NCI-H2029 (cell line): ENCODE results near the gene BTBD16.
A peak's percentile ranks its signal among the peaks of the same experiment; 100 is the strongest.

Experiments
- DNase-seq: peaks from one replicate; lab custom pipeline; 2025; lab: John Stamatoyannopoulos, UW

The BTBD16 gene

DNA sequence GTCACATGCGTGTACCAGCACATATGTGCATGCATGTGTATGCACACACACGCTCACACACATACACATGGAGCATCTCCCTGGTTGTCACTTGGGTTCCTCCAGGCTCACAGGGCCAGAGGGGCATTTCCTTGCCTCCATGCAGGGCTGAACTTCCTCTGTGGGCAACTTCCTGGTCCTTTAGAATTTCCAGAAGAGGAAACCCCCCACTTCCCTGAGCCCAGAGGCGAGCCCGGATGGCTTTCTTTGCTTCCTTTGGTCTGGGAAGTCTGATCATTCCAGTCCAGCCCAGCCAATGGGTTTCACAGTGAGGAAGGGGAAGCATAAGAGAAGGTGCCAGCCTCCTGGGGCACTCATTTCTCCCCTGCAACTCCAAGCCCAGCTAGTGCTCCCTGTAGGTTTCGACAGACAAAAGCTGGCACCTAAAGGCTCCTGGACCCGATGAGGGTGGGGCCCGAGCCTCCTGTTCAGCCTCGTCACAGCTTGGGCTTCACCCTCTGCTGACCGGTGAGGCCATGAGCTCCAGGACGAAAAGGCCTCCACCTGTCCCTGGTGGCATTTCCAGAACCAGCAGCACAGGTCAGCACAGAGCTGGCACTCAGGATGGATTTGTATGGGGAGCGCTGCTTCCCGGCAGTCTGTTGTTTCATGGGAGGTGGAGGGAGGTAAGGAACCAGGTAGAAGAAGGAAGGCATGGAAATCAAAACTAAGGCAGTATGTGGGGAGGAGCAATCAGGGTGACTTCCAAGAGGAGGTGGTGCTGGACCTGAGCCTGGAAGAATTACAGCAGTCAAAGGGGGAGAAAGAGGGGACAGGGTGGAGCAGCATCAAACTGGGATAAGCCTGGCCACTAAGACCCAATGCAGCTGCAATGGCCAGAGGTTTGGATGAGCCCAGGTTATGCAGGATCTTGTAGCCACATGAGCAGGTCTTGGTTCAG lies 23.7 kb downstream of the BTBD16 start:
- no peak for DNase-seq

DNA sequence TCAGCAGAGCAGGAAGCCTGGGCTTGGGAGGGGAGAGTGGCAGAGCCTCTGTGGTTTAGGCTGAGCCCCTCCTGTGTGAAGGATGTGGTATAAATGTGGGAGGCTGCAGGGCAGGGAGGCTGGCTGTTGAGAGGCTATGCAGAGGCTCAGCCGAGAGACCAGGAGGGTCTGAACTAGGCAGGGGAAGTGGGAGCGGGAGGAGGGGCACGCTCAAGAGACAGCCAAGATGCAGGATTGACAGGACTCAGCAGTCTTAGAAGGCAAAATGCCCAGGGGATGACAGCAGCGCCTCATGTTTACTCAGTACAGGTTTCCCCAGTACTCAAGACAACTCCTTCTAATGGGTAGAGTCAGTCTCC lies 24.3 kb downstream of the BTBD16 start:
- no peak for DNase-seq

DNA sequence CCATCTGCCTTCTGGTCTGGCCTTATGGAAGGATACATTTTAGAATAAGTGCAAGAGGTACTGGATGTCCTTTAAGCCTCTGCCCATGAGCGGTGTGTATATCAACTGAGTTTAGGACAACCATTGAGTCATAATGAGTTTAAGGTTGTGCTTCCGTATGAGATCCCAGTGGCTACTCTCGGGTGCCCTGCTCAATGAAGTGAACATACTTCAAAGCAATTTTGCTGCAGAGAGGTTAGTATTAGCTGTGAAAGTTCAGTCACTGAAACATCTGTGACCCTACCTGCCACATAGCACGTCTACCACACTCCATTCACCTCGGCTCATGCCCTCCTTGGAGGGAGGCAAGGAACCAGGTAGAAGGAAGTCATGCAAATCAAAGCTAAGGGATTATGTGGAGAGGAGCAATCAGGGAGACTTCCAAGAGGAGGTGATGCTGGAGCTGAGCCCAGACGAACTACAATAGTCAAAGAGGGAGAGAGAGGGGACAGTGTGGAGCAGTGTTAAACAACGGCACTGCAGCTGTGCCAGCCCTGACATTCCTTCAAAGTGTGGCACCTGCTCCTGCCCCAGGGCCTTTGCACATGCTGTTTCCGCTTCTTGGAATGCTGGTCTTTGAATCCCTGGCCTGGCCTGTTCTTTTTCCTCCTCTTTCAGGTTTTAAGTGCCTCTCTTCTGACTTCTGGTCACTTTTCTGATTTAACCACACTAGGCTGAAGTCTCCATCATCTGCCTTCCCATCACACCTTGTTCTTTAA lies 25.4 kb downstream of the BTBD16 start:
- no peak for DNase-seq

DNA sequence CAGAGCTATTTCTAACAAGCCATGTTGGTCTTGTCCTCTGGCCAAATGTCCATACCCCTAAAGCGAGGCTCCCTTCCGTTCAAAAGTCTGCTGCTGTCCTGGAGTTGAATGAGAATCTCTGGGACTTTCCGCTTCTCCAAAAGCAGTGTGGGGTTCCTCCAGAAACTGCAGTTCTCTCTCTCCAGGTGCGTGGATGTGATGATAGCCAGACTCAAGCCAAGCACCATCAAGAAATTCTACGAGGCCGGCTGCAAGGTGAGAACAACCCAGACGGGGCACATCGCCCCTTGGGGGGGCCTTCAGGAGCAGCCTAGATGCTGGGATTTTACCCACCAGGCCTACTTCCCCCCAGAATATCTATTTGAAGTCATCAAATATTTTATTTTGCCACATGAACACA lies 26.5 kb downstream of the BTBD16 start:
- no peak for DNase-seq

DNA sequence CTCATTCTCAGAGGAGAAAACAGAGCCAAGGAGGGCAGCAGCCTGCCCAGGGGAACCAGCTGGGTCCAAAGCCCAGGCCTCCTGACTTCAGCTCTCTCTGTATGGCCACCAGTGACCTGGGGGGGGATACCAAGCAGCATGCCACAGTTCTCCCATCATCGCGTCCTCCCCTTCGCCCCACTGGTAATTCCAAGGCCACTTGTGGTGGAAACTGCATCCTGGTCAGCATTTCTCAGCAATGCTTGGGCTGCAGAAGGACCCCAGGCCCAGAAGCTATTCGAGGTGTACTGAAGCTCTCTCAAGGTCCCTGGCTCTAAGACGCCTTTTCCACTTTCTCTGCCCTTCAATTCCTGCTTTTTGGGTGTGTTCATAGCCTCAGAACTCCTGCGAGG lies 27.1 kb downstream of the BTBD16 start:
- DNase-seq = no peak

DNA sequence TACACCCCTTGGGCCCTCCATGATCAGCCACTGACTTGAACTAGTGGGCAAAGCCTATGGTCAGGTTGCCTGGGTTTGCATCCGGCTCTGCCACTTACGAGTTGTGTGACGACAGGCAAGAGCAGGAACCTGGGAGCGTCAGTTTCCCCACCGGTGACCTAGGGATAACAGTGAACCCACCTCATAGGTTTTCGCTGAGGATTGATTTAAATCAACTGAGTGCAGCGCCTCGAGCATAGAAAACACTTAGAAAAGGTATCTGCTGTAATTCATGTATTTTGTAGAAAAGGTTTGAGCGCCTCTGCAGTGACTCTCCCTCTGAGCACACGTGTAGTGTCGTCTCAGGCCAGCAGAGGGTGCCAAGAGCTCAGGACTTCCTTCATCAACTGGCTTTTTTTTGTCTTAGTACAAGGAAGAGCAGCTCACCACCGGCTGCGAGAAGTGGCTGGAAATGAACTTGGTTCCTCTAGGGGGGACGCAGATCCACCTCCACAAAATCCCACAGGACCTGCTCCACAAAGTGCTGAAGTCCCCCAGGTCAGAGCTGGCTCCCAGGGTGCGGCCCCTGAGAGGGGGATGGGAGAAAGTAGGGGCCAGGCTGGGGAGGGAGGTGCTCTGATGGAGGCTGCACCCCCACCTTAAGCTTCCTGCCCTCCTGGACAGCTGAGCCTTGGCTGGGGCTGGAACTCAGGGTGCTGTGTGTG lies 27.7 kb downstream of the BTBD16 start:
- DNase-seq = peak; percentile 16

DNA sequence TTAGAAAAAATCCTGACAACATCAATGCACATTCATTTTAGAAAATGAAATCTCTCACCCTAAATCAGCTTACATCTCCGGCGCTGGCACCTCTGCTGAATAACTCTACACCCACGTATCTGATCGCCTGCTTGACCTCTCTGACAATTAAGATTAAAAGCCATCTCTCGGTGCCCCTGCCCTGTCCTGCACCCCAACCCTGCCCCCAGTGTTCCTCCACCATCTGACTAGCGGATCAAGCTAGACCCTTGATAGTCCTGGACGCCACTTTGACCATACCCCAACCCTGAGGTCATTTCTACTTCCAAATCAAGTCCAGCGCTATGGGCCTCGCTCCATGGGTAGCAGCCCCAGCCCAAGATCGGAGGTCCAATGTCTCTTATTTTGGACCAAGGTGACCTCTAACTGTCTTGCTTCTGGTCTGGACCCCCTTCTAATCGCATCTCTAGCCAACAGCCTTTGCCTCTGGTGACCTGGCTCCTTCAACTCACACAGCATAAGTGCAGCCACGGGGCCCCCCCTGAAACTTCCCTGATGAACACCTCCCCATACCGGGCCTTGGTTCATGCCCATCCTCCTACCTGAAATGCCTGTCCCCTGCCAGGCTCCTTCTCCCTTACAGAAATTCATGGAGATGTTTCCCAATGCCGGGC lies 28.5 kb downstream of the BTBD16 start:
- no peak for DNase-seq

DNA sequence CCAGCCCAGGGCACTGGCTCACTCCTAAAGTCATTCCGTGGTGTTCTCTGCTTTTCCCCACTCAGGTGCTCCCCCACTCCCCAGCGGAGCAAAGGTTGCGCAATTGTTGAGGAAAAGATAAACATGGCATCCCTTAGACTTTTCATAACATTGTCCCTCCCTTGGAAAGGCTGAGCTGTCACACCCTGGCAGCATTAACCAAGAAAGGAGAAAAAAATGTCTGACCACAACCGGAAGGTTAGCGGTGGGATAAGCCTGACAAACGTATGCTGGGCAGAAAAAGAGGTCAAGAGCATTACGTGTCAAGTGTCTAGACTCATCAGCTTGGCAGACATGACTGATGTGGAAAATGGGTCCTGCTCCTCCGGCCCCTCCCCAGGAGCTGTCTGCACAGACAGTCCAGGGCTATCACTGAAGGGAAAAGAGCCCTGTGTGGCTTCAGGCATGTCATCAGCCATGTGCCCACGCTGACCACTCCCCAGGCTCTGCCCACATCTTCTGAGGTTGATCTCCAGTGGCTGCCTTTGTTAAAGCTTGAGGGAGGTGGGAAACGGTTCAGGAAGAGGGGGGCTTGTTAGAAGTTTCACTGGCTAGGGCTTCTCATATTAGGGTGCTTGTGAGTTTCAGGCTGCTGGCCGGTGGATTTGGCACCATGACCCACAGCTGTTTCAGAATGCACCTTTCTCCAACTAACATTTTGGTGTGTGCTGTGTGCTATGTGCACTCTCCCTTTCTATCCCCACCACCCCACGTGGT lies 30.1 kb downstream of the BTBD16 start:
- no peak for DNase-seq

DNA sequence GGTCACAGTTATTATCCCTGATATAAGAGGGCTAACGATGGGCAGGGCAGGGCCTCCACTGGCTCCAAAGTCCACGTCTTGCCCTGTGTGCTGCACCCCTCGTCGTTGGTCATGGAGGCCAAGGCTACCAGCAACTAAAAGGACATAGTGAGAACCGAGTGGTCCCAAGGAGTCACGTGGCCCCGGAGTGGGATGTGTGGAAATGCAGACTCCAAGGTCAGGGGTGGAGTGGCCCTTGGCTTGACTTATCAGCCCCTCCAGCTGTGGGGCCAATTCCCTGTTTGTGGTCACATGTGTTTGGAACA lies 30.7 kb downstream of the BTBD16 start:
- no peak for DNase-seq

DNA sequence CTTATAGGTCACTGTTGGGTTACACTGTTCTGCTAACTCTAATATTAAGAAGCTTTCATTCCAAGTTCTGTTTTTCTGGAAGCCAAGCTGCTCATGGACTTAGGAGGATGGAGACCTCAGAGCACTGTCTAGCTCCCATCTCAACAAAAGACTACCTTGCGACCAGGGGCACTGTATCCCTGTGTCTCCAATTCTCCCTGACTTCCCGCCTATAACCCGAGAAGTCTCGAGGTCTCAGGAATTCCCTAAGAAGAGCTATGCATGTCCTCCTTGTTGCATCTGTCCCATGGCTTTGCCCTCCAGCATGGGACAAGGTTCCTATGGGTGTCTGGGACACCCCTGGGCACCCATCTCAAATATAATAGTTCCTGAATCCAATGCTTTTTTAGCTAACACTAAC lies 31.2 kb downstream of the BTBD16 start:
- no peak for DNase-seq

DNA sequence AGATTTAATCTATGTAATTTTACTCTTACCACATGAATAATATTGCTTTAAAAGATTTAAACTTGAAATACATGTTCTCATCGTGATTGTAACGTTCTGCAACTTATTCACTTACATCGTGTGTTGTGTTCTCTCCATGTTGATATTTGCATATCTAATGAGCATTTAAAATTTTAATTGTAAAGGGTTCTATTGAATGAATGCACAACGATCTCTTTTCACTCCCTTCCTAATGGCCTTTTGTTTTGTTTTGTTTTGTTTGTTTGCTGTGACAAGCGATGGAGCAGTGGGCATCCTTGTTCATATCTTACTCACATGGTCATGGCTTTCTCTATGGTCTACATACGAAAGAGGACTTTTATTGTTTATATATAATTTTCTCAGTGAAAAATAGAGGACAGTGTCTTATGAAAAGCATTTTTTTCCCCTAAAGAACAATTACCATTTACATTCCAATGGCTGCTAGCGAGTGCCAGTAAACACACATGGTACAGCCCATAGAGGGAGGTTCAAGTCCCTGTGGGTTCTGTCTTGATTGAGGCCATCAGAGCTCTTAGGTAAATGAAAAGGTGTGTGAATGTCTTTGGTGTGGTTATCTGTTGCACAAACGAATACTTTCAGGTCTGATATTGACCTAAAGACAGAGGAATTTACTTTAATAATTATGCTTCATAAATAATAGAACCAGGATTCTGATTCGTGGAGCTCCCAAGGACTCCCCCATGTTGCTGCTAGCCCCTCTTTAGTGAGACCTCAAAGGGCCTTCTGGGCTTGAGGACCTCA lies 32.4 kb downstream of the BTBD16 start:
- no peak for DNase-seq

DNA sequence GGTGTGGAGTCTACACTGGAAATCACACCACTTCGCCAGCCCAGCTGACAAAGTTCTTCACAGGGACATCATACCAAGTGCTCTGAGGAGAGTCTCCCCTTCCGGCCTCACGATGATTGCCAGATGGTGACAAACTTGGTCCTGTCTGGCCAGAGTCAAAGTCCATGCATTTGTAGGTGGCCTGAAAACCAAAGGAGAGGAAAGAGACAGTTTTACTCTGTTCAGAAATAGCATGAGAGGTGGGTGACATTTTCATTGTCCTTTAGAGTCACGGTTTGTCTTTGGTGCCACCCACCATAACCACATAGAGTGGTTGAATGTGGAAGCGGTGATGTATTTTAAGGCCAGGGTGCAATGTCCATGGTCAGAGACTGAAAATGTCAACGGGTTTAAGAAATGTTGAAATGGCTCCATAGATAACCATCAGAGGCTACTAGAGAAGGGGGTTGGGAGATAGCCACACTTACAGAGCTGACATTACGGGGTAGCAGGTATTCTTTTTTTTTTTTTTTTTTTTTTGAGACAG lies 33.0 kb downstream of the BTBD16 start:
- no peak for DNase-seq

DNA sequence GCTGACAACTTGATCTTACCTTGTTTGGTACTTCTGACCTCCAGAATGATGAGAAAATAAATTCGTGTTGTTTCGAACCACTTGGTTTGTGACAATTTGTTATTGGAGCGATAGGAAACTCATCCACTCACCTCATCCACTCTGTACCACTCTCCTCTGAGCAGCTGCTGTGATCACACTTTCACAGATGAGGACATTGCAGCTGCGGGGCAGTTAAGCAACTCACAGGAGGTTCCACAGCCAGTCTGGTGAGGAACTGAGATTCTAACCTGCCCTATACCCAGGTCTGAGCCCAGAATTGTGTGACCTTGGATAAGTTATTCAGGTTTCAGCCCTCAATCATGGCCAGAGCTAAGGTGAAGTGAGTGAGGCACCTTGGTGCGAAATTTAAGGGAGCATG lies 35.2 kb downstream of the BTBD16 start:
- DNase-seq = no peak

DNA sequence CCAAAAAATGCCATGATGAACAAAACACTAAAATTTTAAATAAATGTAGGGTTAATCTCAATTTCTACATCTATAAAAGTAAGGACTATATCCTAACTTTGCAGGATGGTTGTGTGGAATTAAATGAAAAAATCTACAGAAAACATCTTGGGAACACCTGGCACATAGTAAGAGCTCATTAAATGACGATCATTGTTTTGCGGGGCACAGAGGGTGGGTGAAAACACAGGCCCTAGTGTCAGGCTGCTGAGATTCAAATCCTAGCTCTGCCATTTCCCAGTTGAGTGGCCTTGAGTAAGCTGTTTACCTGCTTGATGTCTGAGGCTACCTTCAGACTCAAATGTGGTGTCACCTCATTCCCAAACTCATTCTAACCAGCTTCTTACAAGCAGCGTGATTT lies 35.6 kb downstream of the BTBD16 start:
- DNase-seq = no peak

DNA sequence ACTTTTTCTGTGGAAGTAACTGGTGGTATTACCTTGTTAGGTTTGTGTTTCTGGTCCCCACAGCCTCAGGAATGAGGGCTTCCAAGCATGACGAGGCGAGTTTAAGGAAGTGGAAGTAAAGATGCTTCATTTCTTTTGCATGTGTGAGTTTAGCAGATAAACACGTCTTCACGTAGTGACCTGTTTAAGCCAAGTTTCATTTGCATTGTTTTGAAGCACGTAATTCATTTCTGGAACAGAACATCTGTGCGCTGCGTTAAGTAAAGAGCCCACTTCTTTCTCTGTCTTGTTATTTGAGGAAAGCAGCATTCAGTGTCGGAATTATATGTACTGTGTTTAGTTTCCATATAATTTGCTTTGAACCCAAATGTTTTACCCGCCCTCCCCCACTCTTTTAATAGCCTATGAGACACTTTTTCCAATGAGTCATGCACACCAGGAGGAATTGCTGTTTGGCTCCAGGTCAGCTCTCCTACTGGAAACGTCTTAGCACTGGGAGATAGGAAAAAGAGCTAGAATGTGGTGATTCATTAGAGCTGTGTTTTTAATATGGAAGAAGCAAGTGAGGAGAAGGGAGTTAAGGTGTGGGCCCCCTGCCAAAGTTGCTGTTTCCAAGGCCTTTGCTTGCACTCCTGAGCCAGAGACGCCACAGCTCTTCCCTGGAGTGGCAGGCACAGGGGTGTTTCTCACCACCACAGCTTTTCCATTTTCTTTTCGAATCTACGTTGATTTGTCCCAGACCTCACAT lies 36.7 kb downstream of the BTBD16 start:
- no peak for DNase-seq

DNA sequence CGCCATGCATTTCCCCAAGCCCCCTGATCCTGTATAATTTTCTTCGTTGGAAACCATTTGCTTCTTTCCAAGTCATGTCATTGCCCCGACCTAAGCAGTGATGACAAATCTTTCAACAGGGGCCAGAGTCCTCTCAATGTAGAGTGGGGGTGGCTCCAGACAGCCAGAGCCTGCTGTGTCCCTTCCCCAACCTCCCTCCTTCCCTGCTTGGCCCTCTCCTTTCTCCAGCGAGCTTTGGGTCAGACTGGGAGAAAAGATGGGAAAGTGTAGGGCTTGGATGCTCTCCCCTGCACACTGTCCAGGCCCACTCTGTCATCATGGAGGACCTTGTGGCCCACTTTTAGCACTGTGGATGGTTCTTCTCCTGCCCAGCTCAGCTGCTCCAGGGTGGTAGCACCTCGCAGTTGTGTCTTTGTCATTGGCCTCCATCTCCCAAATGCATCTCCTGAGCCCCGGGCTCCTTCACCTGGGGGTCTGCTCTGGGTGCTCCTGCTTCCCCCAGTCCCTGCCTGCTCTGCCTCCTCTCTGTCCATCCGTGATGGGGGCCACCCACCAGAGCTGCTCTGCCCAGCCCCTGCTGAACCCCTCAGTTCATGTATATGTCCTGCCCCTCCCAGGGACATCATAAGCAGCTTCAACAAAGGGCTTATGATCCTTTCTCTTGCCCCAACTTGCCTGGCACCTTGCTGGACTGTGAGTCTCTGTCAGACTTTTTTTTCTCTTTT lies 37.5 kb downstream of the BTBD16 start:
- DNase-seq = no peak

DNA sequence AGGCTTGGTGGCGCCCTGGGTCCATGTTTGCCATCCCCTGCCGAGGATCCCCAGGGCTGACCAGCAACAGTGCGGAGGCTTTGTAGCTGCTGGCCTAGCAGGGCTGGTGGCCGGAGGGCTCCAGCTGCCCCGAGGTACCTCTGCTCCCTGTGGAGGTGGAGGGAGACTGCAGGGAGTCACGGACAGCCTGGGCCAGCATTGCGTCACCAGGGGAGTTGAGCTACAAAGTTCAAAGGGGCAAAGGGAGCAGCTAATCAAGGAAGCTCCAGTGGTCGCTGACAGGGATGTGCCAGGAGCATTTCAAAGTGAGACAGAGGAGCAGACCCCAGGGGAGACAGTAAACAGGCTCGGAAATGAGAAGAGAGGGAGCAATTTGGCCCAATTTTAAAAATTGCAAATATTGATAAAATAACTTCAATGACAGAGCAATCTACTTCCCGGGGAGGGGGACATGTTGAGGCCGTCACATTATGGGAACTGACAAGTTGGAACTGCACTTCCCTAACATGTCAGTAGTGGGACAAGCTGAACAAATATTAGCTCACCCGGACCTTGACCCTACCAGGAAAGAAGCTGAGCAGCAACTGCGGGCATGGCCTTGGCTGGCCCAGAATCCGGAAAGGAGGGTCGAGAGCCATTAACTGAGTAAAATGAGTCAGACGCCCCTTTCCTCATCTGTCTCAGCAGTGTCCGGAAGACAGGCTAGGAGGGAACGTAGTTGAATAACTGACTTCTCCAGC lies 39.4 kb downstream of the BTBD16 start:
- no peak for DNase-seq

DNA sequence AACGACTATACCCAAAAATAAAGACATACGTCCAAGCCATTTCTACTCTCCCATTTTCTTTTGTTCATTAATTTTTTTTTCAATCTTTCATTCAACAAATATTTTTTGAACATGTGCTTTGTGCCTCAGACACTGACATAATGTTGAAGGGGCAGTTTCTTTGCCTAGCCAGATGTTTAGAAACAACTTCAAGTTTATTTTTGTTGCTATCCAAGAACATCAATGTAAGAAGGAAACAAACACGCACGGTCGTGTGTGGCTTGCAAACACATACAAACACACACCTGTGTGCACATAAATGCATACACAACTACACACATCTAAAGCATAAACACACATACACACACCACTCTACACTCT lies 39.9 kb downstream of the BTBD16 start:
- no peak for DNase-seq

DNA sequence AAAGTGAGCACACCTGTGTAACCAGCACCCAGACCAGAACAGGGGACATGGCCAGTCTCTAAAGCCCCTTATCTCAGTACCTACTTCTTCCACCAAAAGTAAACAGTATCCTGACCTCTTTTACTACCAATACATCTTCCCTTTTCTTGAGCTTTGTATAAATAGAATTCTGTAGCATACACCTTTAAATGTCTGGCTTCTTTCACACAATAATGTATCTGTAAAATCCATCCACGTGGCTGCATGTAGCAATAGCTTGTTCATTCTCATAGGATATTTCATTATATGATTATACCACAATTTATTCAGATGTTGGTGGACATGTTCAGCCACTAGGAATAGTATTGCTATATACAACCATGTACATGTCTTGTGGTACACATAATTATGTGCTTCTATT lies 40.6 kb downstream of the BTBD16 start:
- no peak for DNase-seq
